Measurements from ENCODE around the gene CACNA1C. TPM values are rescaled to one million over a fixed set of nuclear protein-coding genes. Genes with fewer than 3 reads are reported as not detected.

Gene CACNA1C
- total RNA-seq, 3 donors from 2014 or later, result 2.6 to 11.8 (median 9.5) TPM

- TF ChIP-seq POLR2AphosphoS5 (IDR thresholded peaks at IDR 0.05) (no peak), CTCF (IDR thresholded peaks at IDR 0.05) (no peak), POLR2A (IDR thresholded peaks at IDR 0.05) (no peak)
- H3K9me3 ChIP-seq, result no peaks in the 10 kb centered on the region
- DNase-seq (ENCODE audit: low spot score in 2 of 2), result no peak
- no peak overlapping the region for H3K27ac ChIP-seq
- intact Hi-C loops (cut with DNase I; ENCODE audit: low total_unique reads), result no loop called here
- no peaks in the 10 kb centered on the region for H3K27me3 ChIP-seq
- H3K4me1 ChIP-seq, result no peaks in the 10 kb centered on the region
- no peak overlapping the region for H3K4me3 ChIP-seq
- no peaks in the 10 kb centered on the region for H3K36me3 ChIP-seq
Measured at GRCh38 chr12:2318286-2318685, 265.5 kb downstream of the CACNA1C start.

- intact Hi-C loops (cut with DNase I; ENCODE audit: low total_unique reads), result no loop called here
- Histone ChIP-seq H3K4me1 (no peaks in the 10 kb centered on the region), H3K27me3 (no peaks in the 10 kb centered on the region), H3K27ac (peak overlapping the region in 1 of 2 donors; percentile 38), H3K4me3 (no peak overlapping the region), H3K36me3 (no peaks in the 10 kb centered on the region), H3K9me3 (no peaks in the 10 kb centered on the region)
- TF ChIP-seq CTCF (IDR thresholded peaks at IDR 0.05) (no peak), POLR2A (IDR thresholded peaks at IDR 0.05) (no peak), POLR2AphosphoS5 (IDR thresholded peaks at IDR 0.05) (no peak)
- DNase-seq (ENCODE audit: low spot score in 2 of 2), result no peak
Measured at GRCh38 chr12:2319136-2319535, 266.3 kb downstream of the CACNA1C start.

GRCh38 chr12:2319737-2320506 lies 267.1 kb downstream of the CACNA1C start:
- H3K36me3 ChIP-seq, result no peaks in the 10 kb centered on the region
- no peaks in the 10 kb centered on the region for H3K9me3 ChIP-seq
- H3K27ac ChIP-seq, result no peak overlapping the region
- H3K4me3 ChIP-seq, result no peak overlapping the region
- TF ChIP-seq POLR2A (IDR thresholded peaks at IDR 0.05), result no peak
- TF ChIP-seq CTCF (IDR thresholded peaks at IDR 0.05), result no peak
- TF ChIP-seq POLR2AphosphoS5 (IDR thresholded peaks at IDR 0.05), result no peak
- H3K27me3 ChIP-seq, result no peaks in the 10 kb centered on the region
- no peak for DNase-seq (ENCODE audit: low spot score in 2 of 2)
- no peaks in the 10 kb centered on the region for H3K4me1 ChIP-seq
- intact Hi-C loops (cut with DNase I; ENCODE audit: low total_unique reads), result no loop called here

GRCh38 chr12:2320841-2321240 lies 268.1 kb downstream of the CACNA1C start:
- Histone ChIP-seq H3K4me3 (no peak overlapping the region), H3K9me3 (no peaks in the 10 kb centered on the region), H3K4me1 (no peaks in the 10 kb centered on the region), H3K27me3 (no peaks in the 10 kb centered on the region), H3K36me3 (no peaks in the 10 kb centered on the region), H3K27ac (peak overlapping the region in 1 of 2 donors; percentile 7)
- TF ChIP-seq POLR2A (IDR thresholded peaks at IDR 0.05), result no peak
- no peak for TF ChIP-seq POLR2AphosphoS5 (IDR thresholded peaks at IDR 0.05)
- no peak for TF ChIP-seq CTCF (IDR thresholded peaks at IDR 0.05)
- intact Hi-C loops (cut with DNase I; ENCODE audit: low total_unique reads), result no loop called here
- no peak for DNase-seq (ENCODE audit: low spot score in 2 of 2)

- Histone ChIP-seq H3K4me1 (no peaks in the 10 kb centered on the region), H3K27ac (no peak overlapping the region), H3K27me3 (no peaks in the 10 kb centered on the region), H3K4me3 (no peak overlapping the region), H3K9me3 (no peaks in the 10 kb centered on the region), H3K36me3 (no peaks in the 10 kb centered on the region)
- TF ChIP-seq POLR2AphosphoS5 (IDR thresholded peaks at IDR 0.05) (no peak), POLR2A (IDR thresholded peaks at IDR 0.05) (no peak), CTCF (IDR thresholded peaks at IDR 0.05) (no peak)
- intact Hi-C loops (cut with DNase I; ENCODE audit: low total_unique reads), result no loop called here
- DNase-seq (ENCODE audit: low spot score in 2 of 2), result no peak
Measured at GRCh38 chr12:2322554-2323120, 269.9 kb downstream of the CACNA1C start.
